ENCODE results near the gene CYFIP1. TPM values are rescaled to one million over a fixed set of nuclear protein-coding genes. Genes with fewer than 3 reads are reported as not detected.

The CYFIP1 gene
- total and polyA plus RNA-seq, 9 of the 15 experiments (the other 6 are each of a cell fraction or from before 2014, with no cell fraction given) = 3.8 to 59.8 (median 28.3) TPM

DNA sequence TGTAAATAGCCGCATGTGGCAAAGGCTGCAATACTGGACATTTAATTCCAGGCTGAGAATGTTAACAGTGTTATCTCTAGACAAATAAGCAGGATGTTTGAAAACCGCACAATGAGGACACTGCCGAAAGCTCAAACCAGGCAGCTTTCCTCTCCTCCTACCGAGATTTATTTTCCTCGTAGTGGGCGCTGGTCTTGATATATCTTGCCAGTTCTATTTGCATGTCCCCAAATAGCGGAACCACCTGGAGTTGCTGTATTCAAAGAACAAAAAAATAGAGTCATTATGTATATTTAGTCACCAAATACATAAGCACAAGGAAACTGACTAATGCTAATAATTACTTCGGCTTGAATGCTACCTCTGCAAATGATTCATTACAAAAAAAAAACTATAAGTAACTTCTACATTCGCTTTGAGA lies 46.5 kb downstream of the CYFIP1 start:
- Histone ChIP-seq H2AFZ (ENCODE audit: low read depth, low read length) (no peak overlapping the region), H3K79me2 (ENCODE audit: control insufficient read depth, insufficient read depth, low read length) (no peaks in the 10 kb centered on the region), H3K36me3 (ENCODE audit: control insufficient read depth, insufficient read depth, low read length) (peaks cover 40% of the 10 kb centered on the region), H4K20me1 (replicated peaks; ENCODE audit: control insufficient read depth, insufficient read depth, low read length) (no peaks in the 10 kb centered on the region), H3K4me1 (replicated peaks in 1 of 2; ENCODE audit: control insufficient read depth in 2 of 2, insufficient read depth in 2 of 2, low read length in 2 of 2) (peaks cover 0 to 4% of the 10 kb centered on the region in 2 experiments; a peak in 2 of 5 replicates), H3K9me1 (ENCODE audit: control insufficient read depth, insufficient read depth, low read length) (no peaks in the 10 kb centered on the region), H3K4me3 (no peak overlapping the region), H3K9me3 (replicated peaks; ENCODE audit: control insufficient read depth, insufficient read depth, low read depth, low read length) (no peaks in the 10 kb centered on the region), H3K27me3 (ENCODE audit: control insufficient read depth in 2 of 2, insufficient read depth in 2 of 2, low read length in 2 of 2) (no peaks in the 10 kb centered on the region), H3K4me2 (ENCODE audit: insufficient read depth, low read length) (no peak overlapping the region), H3K27ac (ENCODE audit: extremely low read depth, low read depth, low read length) (no peak overlapping the region), H3K9ac (ENCODE audit: insufficient read depth in 1 of 2, low read depth in 2 of 2, low read length in 2 of 2) (no peak overlapping the region)
- no peak for FAIRE-seq
- ChIA-PET POLR2A (no interaction called here), CTCF (ENCODE audit: low intra/inter-chr PET ratio) (interaction anchor here (0.7 kb wide), 1 partner anchor 15 kb away, joined by 3 read pairs; no protein-coding TSS in a partner anchor)
- no peak for ATAC-seq
- no TSS peak for BruUV-seq (replicated peaks)
- no peak for DNase-seq (ENCODE audit: extremely low read depth in 1 of 4, low spot score in 3 of 4)
- intact Hi-C loops (cut with micrococcal nuclease) = no loop called here
- in situ Hi-C loops (cut with MboI) = no loop called here
- TF ChIP-seq, protein P1, sequence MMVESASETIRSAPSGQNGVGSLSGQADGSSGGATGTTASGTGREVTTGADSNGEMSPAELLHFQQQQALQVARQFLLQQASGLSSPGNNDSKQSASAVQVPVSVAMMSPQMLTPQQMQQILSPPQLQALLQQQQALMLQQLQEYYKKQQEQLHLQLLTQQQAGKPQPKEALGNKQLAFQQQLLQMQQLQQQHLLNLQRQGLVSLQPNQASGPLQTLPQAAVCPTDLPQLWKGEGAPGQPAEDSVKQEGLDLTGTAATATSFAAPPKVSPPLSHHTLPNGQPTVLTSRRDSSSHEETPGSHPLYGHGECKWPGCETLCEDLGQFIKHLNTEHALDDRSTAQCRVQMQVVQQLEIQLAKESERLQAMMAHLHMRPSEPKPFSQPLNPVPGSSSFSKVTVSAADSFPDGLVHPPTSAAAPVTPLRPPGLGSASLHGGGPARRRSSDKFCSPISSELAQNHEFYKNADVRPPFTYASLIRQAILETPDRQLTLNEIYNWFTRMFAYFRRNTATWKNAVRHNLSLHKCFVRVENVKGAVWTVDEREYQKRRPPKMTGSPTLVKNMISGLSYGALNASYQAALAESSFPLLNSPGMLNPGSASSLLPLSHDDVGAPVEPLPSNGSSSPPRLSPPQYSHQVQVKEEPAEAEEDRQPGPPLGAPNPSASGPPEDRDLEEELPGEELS (CRISPR knock-in tag; IDR thresholded peaks at IDR 0.05; ENCODE audit: borderline replicate concordance) = no peak
- TF ChIP-seq FIP1L1 (IDR thresholded peaks at IDR 0.05; ENCODE audit: low read depth, low read length, poor library complexity, severe bottlenecking) (no peak), HNRNPLL (IDR thresholded peaks at IDR 0.05; ENCODE audit: low read depth, low read length, poor library complexity, severe bottlenecking) (no peak), CHCHD3 (CRISPR knock-in tag; IDR thresholded peaks at IDR 0.05) (no peak)
- 84% methylated on average over 9 of the region's 9 CpGs for WGBS (ENCODE audit: insufficient coverage, low coverage, missing lambda C conversion rate)

All from K562 (cell line).